Stimulated activated CD8-positive, alpha-beta memory T cell treated with anti-CD3 and anti-CD28 coated beads, Interleukin-12 subunit alpha, Interleukin-12 subunit beta, amount 100 ng/mL, for 4 hours (primary cell): Measurements from ENCODE around the gene GSTM5.
"Not testable (repeated sequence)": the region's sequence is repeated elsewhere in the genome, so short reads cannot be mapped to it uniquely, and the experiment has no call there.

Experiments used
- DNase-seq: peaks from one replicate; pipeline ENCODE4 v3.0.0-alpha.2; 2020; ENCODE audit warnings: low read depth

GSTM5 gene

DNA sequence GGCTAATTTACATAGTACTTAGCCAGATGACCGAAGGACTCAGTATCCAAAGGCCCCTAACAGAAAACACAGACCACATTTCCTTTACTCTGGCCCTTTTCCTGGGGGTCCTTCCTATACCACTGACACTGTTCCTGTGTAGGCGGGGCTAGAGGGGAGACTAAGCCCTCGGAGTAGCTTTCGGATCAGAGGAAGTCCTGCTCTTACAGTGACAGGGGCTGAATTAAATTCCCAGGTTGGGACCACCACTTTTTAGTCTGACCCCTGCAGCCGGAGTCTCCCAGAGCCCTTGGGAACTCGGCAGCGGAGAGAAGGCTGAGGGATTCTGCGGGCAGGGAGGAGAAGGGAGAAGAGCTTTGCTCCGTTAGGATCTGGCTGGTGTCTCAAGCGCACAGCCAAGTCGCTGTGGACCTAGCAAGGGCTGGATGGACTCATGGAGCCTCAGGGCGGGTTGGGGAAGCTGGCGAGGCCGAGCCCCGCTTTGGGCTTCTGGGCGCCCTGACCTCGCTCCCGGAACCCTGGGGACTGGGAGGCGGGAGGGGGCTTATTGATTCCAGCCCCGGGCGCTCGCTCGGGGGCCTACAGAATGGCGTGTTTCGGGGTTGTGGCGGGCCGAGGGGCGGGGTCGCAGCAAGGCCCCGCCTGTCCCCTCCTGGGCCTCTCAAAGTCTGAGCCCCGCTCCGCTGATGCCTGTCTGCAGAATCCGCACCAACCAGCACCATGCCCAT lies at the start of gene GSTM5:
Gene GSTM5, plus strand, starts transcription at position 659 of the 728 bp plus-strand sequence. Its CDS starts 62 bp downstream, at position 721.
- DNase-seq = not testable (repeated sequence)

DNA sequence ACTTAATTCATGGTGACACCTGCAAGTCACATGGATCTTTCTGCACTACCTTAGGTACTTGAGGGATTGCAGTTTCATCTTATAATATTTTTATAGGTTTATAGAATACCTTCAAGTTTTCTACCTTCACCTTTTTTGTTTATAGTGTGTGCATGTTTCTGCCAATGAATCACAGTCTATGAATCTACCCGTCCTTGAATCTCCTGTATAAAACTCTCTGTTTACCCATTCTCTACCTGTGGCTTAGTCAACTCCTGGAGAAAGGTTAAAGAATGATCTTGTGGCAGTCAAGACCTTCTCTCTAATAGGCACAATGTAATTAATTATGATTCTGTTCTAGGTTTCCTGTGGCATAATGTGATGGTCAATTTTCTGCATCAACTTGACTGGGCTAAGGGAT lies 47.4 kb upstream of the GSTM5 start:
- DNase-seq = no peak

DNA sequence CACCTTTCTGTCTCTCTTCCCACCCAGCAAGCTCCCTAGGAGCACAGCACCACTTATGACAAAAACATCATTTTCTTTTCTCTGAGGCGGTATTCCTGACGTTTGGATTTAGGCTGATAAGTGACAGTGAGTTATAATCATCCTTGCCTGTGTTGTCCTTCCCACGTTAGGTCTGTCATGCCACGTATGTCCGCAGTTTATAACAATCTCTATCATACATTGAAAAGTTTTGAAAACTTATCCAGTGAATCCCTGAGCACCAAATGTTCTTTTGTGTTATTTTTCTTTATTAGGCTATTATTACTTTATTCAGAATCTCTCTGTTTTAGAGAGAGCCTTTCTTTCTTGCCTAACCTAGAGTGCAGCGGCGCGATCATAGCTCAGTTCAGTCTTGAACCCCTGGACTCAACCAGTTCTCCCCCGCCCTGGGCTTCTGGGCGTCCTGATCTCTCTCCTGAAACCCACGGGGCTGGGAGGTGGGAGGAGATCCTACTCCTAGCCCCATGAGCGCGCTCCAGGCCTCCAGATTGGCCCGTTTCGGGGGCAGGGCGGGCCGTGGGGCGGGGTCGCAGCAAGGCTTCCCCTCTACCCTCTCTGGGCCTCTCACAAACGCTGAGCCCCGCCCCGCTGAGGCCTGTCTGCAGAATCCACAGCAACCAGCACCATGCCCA lies 44.5 kb upstream of the GSTM5 start, which contains the start of gene GSTM2:
Gene GSTM2, plus strand, starts transcription at position 606 of the 671 bp plus-strand sequence. Its CDS starts 59 bp downstream, at position 665.
- peak; percentile 51 for DNase-seq

DNA sequence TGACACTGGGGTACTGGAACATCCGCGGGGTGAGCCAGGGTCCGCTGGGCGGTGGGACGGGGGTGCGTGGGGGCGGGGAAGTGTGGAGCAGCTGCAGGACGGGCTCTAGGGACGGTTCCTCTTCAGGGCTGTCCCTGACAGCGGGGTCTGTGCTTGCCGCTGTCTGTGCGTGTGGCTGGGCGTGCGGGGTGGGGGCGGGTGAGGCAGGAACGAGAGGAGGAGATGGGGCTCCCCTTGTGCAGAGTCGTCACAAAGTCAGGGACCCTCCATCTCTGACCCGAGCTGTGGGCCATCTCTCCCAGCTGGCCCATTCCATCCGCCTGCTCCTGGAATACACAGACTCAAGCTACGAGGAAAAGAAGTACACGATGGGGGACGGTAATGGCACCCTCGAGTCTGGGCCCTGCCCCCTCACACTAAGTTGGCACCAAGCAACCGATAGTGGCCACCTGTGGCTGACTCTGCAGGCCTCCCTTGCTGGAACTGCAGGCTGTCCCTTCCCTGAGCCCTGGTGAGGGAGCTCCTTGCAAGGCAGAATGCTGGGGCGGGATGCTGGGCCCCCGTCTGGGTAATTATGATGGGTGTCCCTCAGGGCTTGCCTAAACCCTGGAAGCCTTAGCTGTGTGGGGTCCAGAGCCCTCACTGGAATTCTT lies 43.8 kb upstream of the GSTM5 start:
- no peak for DNase-seq

DNA sequence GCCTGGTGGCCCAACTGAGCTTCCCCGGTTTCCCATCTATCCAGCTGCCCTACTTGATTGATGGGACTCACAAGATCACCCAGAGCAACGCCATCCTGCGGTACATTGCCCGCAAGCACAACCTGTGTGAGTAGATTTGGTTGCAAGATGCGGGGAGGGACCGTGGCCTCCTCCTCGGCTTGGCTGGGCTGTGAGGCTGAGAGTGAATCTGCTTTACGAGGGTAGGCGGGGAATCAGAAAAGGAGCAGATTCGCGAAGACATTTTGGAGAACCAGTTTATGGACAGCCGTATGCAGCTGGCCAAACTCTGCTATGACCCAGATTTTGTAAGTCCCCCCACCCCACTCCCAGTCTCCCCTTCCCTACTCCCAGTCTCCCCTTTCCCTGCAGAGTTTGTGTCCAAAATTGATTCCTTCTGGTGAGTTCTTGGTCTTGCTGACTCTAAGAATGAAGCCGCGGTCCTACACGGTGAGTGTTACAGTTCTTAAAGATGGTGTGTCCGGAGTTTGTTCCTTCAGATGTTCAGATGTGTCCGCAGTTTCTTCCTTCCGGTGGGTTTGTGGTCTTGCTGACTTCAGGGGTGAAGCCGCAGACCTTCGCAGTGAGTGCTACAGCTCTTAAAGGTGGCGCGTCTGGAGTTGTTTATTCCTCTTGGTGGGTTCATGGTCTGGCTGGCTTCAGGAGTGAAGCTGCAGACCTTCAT lies 42.7 kb upstream of the GSTM5 start:
- DNase-seq = no peak

DNA sequence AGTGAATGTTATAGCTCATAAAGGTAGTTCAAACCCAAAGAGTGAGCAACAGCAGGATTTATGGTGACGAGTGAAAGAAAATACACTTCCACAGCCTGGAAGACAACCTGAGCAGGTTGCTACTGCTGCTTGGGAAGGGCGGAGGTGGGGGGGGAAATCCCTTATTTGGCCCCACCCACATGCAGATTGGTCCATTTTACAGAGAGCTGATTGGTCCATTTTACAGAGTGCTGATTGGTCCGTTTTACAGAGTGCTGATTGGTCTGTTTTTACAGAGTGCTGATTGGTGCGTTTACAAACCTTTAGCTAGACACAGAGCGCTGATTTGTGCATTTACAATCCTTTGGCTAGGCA lies 42.1 kb upstream of the GSTM5 start:
- not testable (repeated sequence) for DNase-seq

DNA sequence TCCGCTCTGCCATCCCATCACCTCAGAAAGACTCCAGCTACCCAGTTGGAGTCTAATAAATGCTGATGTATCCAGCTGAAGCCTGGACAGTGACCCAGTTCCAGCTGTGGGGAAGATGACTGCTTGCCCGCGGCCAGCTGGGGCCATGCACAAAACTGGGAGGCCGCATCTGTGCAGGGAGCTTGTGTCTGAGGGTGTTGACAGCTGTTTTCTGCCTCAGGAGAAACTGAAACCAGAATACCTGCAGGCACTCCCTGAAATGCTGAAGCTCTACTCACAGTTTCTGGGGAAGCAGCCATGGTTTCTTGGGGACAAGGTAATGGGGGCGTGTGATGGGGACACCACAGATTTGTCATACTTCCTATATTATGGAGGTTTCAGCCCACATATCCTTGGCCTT lies 41.0 kb upstream of the GSTM5 start:
- DNase-seq = no peak

DNA sequence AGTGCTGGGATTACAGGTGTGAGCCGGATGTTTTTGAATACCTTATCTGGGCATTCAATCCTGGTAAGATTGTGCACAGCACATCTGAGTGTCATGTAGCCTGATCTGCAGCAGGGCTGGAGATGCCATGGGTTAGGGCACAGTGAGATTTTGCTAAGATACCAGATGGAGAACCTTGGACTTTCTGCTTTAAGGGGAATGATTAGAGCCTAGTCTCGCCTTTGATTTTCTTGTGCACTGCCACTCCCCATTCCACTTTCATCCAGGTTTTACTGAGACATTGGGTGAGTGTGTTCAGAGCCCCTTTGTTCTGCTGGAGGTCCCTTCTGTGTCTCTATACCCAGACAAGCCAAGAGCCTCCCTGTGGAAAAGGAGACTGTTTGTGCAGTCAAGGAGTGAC lies 38.2 kb upstream of the GSTM5 start:
- not testable (repeated sequence) for DNase-seq

DNA sequence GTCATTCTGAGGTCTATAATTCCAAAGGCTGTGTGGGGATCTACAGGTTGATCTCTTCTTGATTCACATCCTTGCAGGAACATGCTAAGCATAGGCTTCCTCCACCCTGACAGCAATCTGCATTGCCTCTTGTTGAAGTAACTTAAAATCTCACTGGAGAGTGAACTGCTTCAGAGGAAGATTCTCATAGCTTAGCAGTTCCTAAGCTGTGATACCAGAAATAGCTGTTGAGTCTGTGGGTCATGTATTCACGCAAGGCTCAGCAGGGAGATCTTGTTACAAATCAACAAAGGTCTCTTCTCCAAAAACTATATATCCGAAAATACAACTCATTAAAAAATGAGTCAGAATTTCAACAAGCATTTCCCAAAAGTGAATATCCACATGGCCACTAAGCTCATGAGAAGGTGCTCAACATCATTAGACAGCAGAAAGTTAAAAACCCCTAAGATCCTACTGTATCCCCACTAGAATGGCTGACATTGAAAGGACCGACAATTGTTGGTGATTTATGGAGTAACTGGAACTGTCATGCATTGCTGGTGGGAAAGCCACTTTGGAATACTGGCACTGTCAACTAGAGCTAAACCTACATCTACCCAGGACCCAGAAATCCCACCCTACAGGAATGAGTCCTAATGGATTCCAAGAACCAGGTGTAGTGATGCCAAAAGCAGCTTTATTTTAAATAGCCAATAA lies 35.2 kb upstream of the GSTM5 start:
- DNase-seq = not testable (repeated sequence)

DNA sequence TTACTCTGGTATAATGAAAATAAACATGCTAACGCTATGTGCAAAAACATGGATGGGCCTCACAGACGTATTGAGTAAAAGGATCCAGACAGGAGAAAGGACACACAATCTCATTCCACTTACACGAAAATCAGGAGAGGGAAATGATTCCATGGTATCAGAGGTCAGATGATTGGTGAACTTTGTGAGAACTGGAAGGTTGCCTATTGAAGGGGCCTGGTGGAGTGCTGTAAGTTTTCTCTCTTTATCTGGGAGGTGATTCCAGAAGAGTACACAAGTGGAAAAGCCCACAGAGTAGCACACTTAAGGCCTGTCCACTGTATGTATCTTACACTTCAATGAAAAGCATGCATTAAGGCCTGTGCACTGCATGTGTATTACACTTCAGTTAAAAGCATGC lies 34.6 kb upstream of the GSTM5 start:
- no peak for DNase-seq

DNA sequence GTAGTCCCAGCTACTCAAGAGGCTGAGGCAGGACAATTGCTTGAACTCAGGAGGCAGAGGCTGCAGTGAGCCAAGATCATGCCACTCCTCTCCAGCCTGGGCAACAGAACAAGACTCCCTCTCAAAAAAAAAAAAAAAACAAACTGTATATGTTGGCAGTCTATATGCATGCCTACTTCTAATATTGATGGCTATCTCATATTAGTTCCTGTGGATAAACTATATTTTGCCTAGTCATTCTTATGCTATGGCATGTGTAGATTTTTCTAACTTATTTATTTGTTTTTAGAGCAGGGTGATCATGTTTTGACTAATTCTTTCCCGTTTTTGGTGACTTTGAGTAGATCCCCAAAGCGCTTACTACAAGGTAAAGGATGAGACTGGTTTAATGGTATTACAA lies 33.4 kb upstream of the GSTM5 start:
- DNase-seq = not testable (repeated sequence)

DNA sequence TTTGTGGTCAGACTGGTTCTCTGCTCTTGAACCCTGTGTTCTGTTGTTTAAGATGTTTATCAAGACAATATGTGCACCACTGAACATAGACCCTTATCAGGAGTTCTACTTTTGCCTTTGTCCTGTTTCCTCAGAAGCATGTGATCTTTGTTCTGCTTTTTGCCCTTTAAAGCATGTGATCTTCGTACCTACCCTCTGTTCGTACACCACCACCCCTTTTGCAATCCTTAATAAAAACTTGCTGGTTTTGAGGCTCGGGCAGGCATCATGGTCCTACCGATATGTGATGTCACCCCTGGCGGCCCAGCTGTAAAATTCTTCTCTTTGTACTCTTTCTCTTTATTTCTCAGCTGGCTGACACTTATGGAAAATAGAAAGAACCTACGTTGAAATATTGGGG lies 27.3 kb upstream of the GSTM5 start:
- DNase-seq = not testable (repeated sequence)

DNA sequence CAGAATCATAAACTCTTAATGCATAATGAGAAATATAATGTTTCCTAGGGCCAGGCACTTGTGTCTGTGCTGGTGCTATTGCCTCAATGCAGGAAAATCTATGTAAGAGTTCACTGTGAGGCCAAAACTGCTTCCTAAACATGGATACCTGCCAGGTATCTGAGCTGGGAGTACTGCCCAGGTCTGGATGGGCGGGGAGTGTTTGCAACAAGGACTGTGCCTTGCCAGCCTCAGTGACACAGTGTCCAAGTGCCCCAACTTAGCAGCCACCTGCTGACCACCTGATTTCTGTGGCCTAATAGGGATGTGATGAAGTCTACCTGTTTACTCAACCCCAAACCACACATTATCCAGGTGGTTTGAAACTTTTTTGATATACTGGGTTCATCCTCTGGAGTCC lies 26.7 kb upstream of the GSTM5 start:
- not testable (repeated sequence) for DNase-seq

DNA sequence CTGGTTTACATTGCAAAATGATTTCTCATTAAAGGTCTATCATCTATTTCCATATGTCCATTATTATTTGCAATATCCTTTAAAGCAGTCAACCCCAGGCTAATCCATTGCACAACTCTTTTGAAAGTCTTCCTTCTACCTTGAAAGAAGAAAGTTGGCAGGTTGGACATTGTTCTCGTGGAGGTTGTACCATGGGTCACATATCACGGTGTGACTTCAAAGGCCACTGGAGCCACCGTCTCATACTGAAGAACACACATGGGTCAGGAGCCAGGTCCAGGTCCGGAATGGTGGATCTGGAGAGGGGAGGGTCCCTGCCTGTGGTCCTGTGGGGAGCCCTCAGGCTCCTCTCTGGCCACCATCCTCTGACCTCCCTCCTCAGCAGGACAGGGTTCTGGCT lies 26.2 kb upstream of the GSTM5 start:
- DNase-seq = not testable (repeated sequence)

DNA sequence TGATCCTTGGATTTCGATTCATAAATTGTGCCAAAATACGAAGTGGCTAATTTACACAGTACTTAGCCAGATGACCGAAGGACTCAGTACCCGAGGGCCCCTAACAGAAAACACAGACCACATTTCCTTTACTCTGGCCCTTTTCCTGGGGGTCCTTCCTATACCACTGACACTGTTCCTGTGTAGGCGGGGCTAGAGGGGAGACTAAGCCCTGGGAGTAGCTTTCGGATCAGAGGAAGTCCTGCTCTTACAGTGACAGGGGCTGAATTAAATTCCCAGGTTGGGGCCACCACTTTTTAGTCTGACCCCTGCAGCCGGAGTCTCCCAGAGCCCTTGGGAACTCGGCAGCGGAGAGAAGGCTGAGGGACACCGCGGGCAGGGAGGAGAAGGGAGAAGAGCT lies 24.9 kb upstream of the GSTM5 start:
- not testable (repeated sequence) for DNase-seq

DNA sequence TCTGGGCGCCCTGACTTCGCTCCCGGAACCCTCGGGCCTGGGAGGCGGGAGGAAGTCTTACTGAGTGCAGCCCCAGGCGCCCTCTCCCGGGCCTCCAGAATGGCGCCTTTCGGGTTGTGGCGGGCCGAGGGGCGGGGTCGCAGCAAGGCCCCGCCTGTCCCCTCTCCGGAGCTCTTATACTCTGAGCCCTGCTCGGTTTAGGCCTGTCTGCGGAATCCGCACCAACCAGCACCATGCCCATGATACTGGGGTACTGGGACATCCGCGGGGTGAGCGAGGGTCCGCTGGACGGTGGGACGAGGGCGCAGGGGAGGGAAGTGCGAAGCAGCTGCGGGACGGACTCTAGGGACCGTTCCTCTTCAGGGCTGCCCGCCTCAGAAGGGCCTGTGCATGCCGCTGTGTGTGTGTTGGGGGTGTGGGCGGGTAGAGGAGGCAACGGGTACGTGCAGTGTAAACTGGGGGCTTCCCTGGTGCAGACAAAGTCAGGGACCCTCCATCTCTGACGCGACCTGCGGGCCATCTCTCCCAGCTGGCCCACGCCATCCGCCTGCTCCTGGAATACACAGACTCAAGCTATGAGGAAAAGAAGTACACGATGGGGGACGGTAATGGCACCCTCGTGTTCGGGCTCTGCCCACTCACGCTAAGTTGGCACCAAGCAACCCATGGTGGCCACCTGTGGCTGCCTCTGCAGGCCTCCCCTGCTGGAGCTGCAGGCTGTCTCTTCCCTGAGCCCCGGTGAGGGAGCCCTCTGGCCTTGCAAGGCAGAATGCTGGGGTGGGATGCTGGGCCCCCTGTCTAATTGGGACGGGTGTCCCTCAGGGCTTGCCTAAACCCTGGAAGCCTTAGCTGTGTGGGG lies 24.2 kb upstream of the GSTM5 start, which contains the start of gene GSTM1:
Gene GSTM1, plus strand, starts transcription at position 177 of the 859 bp plus-strand sequence. Its CDS starts 57 bp downstream, at position 234.
- peak; percentile 74 for DNase-seq

DNA sequence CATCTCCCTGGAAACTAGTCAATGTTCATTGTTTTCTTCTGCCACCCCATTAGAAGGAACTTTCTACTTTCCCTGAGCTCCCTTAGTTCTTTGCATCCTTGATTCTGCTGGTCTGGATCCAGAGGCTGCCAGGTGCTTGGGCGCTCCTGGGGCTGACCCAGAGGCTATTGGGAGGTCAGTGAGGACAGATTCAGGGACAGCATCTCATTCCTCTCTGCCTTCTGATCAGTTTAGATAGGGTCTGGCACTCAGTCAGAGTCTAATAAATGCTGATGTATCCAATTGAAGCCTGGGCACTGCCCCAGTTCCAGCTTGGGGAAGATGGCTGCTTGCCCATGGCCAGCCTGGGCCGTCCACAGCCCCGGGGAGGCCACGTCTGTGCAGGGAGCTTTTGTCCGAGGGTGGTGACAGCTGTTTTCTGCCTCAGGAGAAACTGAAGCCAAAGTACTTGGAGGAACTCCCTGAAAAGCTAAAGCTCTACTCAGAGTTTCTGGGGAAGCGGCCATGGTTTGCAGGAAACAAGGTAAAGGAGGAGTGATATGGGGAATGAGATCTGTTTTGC lies 22.1 kb upstream of the GSTM5 start:
- no peak for DNase-seq

DNA sequence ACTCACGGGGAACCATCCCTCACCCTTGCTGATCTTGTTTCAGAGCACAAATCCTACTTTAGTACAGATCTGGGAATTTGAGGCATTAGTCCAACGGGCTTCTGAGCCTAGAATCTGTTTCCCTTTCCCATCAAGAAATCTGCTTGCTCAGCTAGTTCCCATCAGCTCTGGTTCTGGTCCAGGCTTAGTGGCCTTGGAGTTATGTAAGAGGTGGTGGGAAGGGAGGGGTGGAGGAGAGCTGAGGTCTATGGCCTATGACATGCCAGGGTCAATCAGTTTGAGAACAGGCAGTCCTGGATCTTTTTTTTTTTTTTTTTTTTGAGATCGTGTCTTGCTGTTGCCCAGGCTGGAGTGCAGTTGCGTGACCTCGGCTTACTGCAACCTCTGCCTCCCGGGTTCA lies 20.3 kb upstream of the GSTM5 start:
- no peak for DNase-seq

DNA sequence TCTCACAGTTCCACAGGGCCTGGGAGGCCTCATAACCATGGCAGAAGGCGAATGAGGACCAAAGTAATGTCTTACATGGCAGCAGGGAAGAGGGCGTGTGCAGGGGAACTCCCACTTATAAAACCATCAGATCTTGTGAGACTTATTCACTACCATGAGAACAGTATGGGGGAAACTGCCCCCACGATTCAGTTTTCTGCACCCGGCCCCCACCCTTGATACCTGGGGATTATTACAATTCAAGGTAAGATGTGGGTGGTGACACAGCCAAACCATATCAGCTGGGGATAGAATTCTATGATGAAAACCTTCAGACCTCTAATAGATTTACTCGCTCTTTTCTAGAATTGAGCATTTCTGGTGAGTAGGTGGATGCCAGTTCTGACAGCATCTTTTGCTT lies 17.7 kb upstream of the GSTM5 start:
- DNase-seq = not testable (repeated sequence)

DNA sequence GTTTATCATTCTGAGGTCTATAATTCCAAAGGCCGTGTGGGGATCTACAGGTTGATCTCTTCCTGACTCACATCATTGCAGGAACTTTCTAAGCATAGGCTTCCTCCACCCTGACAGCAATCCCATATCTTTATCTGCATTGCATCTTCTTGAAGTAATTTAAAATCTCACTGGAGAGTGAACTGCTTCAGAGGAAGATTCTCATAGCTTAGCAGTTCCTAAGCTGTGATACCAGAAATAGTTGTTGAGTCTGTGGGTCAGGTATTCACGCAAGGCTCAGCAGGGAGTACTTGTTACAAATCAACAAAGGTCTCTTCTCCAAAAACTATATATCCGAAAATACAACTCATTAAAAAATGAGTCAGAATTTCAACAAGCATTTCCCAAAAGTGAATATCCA lies 16.9 kb upstream of the GSTM5 start:
- not testable (repeated sequence) for DNase-seq
